Liver (tissue), 9 donors: ENCODE measurements around the gene PRDM7. TPM values are rescaled to one million over a fixed set of nuclear protein-coding genes. Genes with fewer than 3 reads are reported as not detected.

Experiments used
- DNase-seq: peaks from one replicate; pipeline ENCODE4 v3.0.0-alpha.2; 2017; ENCODE audit warnings: low spot score
- H3K27ac ChIP-seq, 2 donors: one replicate each; pipeline ENCODE4 v1.7.0; 2013; ENCODE audit warnings: inconsistent platforms in 2 of 2, low read length in 2 of 2, control low read depth in 1 of 2, low read depth in 1 of 2, mild to moderate bottlenecking in 1 of 2
- H3K27me3 ChIP-seq, 4 donors: one replicate each; pipeline versions ENCODE4 v1.6.1 to v1.7.0; 2013; ENCODE audit warnings: low read length in 3 of 4, inconsistent platforms in 1 of 4, mild to moderate bottlenecking in 1 of 4, moderate library complexity in 1 of 4; ENCODE audit not compliant: control insufficient read depth in 4 of 4, insufficient read depth in 4 of 4
- H3K36me3 ChIP-seq, 4 donors: one replicate each; pipeline versions ENCODE4 v1.6.1 to v1.7.0; 2013; ENCODE audit warnings: low read length in 3 of 4, mild to moderate bottlenecking in 3 of 4, low read depth in 1 of 4, moderate library complexity in 1 of 4; ENCODE audit not compliant: control insufficient read depth in 4 of 4, insufficient read depth in 3 of 4
- H3K4me1 ChIP-seq, 4 donors: one replicate each; pipeline versions ENCODE4 v1.6.1 to v1.7.0; 2013; ENCODE audit warnings: low read length in 3 of 4, mild to moderate bottlenecking in 3 of 4, moderate library complexity in 1 of 4; ENCODE audit not compliant: control insufficient read depth in 4 of 4, insufficient read depth in 4 of 4
- H3K4me3 ChIP-seq, 3 donors: one replicate each; pipeline versions ENCODE4 v1.6.1 to v1.7.0; 2013; ENCODE audit warnings: low read length in 3 of 3, control low read depth in 1 of 3, low read depth in 1 of 3, mild to moderate bottlenecking in 1 of 3
- H3K9ac ChIP-seq, 2 donors: one replicate each; pipeline ENCODE4 v1.7.0; 2013; ENCODE audit warnings: low read length in 2 of 2, mild to moderate bottlenecking in 2 of 2, moderate library complexity in 2 of 2, control low read depth in 1 of 2, low read depth in 1 of 2
- H3K9me3 ChIP-seq, 4 donors: one replicate each; pipeline versions ENCODE4 v1.6.1 to v1.7.0; 2013; ENCODE audit warnings: low read length in 3 of 4; ENCODE audit not compliant: control insufficient read depth in 4 of 4
- ATF3 ChIP-seq: IDR thresholded peaks from 2 replicates; pipeline ENCODE4 v1.6.1; 2016; ENCODE audit warnings: antibody characterized with exemption
- EGR1 ChIP-seq, 2 donors: IDR thresholded peaks; 2 replicates each; pipeline ENCODE4 v1.6.1; 2016 to 2018; ENCODE audit warnings: antibody characterized with exemption in 2 of 2, low read depth in 2 of 2
- FOXA1 ChIP-seq: IDR thresholded peaks from 2 replicates; pipeline ENCODE4 v1.6.1; 2016; ENCODE audit warnings: antibody characterized with exemption
- FOXA2 ChIP-seq: IDR thresholded peaks from 2 replicates; pipeline ENCODE4 v1.6.1; 2016; ENCODE audit warnings: antibody characterized with exemption
- HNF4A ChIP-seq, 2 donors: conservative IDR thresholded peaks; 2 replicates each; pipeline ENCODE4 v1.6.1; 2016; ENCODE audit warnings: antibody characterized with exemption in 2 of 2, mild to moderate bottlenecking in 2 of 2
- HNF4G ChIP-seq: IDR thresholded peaks from 2 replicates; pipeline ENCODE4 v1.6.1; 2016; ENCODE audit warnings: antibody characterized with exemption
- RAD21 ChIP-seq, 2 donors: IDR thresholded peaks; 2 replicates each; pipeline ENCODE4 v1.6.1; 2016; ENCODE audit warnings: antibody characterized with exemption in 2 of 2, mild to moderate bottlenecking in 2 of 2
- REST ChIP-seq: IDR thresholded peaks from 2 replicates; pipeline ENCODE4 v1.6.1; 2016; ENCODE audit warnings: antibody characterized with exemption, mild to moderate bottlenecking
- RXRA ChIP-seq, 2 donors: IDR thresholded peaks; 2 replicates each; pipeline ENCODE4 v1.6.1; 2017 to 2018; ENCODE audit warnings: antibody characterized with exemption in 2 of 2, mild to moderate bottlenecking in 1 of 2
- SP1 ChIP-seq: IDR thresholded peaks from 2 replicates; pipeline ENCODE4 v1.6.1; 2018; ENCODE audit warnings: antibody characterized with exemption, mild to moderate bottlenecking
- TAF1 ChIP-seq: conservative IDR thresholded peaks from 2 replicates; pipeline ENCODE4 v1.6.1; 2016; ENCODE audit warnings: antibody characterized with exemption, mild to moderate bottlenecking
- ZBTB33 ChIP-seq: IDR thresholded peaks from 2 replicates; pipeline ENCODE4 v1.6.1; 2016; ENCODE audit warnings: antibody characterized with exemption
- WGBS: extraction: QIAGEN DNeasy Blood & Tissue Kit; methylation state at CpG from one replicate; pipeline ENCODE4 v1.1.7; 2013; 5-methylcytosine and 5-hydroxymethylcytosine counted together
- polyA plus RNA-seq, 2 donors: library from polyadenylated mRNA; stranded (reverse) in 1 of 2; unstranded in 1 of 2; fragments of 200-250 nt in 1 of 2; fragments of >200 nt in 1 of 2; fragmentation: Nextera tagmentation in 1 of 2; extraction: Ambion mirVana in 1 of 2; gene quantifications; one replicate each; pipeline versions ENCODE4 v1.2.1 to v1.2.3, GENCODE V29; 2013 to 2015
- total RNA-seq, 2 donors: library from RNA; depleted of rRNA; stranded (reverse); fragments of >200 nt; gene quantifications; one replicate each; pipeline ENCODE4 v1.2.3, GENCODE V29; 2014
- TF ChIP-seq, protein P1 (sequence below): fragments of 150-350 bp; IDR thresholded peaks from 2 replicates; pipeline ENCODE4 v1.5.1; 2017; ENCODE audit warnings: improper control_type of control experiment, low read depth, low read length; ENCODE audit not compliant: missing input control
- TF ChIP-seq, protein P2 (sequence below): IDR thresholded peaks from 2 replicates; pipeline ENCODE4 v1.6.1; 2016; ENCODE audit warnings: antibody characterized with exemption
- donor health status: healthy.
- donor health status: healthy.
- donor health status: healthy.
- donor health status: healthy.
- donor health status: healthy.

The PRDM7 gene
- total and polyA plus RNA-seq, 4 donors: not detected

DNA sequence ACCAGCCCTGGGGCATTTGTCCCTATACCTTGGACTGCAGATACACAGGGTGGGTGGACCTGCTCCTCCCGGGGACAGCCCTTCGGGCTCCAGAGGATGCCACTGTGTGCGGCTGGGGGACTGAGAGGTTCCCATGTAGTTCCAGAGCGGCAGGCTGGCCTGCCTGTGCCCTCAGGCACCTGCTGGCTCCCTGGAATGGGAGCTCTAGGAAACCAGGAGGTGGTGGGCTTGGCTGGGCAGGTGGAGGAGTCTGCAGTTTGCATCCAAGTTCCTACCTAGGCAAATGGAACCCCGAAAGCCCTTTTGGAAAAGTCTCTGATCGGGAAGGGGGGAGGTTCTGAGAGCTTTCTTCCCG, 58.9 kb downstream of the PRDM7 start:
- no peak for DNase-seq
- WGBS: 61% methylated on average over 7 of the region's 7 CpGs
- Histone ChIP-seq H3K36me3 (no peaks in the 10 kb centered on the region), H3K9me3 (no peaks in the 10 kb centered on the region), H3K4me3 (no peak overlapping the region), H3K9ac (no peak overlapping the region), H3K27ac (no peak overlapping the region), H3K27me3 (no peaks in the 10 kb centered on the region), H3K4me1 (peaks cover 2 to 26% (median 16%) of the 10 kb centered on the region in 4 donors)
- TF ChIP-seq RXRA (IDR thresholded peaks at IDR 0.05) (no peak), HNF4G (no peak), ATF3 (no peak), FOXA2 (no peak), REST (no peak), TAF1 (no peak), EGR1 (IDR thresholded peaks at IDR 0.05; ENCODE audit: low read depth in 2 of 2) (no peak), ZBTB33 (no peak)
- TF ChIP-seq, protein P1, sequence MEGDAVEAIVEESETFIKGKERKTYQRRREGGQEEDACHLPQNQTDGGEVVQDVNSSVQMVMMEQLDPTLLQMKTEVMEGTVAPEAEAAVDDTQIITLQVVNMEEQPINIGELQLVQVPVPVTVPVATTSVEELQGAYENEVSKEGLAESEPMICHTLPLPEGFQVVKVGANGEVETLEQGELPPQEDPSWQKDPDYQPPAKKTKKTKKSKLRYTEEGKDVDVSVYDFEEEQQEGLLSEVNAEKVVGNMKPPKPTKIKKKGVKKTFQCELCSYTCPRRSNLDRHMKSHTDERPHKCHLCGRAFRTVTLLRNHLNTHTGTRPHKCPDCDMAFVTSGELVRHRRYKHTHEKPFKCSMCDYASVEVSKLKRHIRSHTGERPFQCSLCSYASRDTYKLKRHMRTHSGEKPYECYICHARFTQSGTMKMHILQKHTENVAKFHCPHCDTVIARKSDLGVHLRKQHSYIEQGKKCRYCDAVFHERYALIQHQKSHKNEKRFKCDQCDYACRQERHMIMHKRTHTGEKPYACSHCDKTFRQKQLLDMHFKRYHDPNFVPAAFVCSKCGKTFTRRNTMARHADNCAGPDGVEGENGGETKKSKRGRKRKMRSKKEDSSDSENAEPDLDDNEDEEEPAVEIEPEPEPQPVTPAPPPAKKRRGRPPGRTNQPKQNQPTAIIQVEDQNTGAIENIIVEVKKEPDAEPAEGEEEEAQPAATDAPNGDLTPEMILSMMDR: no peak

- Histone ChIP-seq H3K4me1 (peaks cover 2 to 15% (median 10%) of the 10 kb centered on the region in 4 donors), H3K4me3 (no peak overlapping the region), H3K36me3 (no peaks in the 10 kb centered on the region), H3K27ac (no peak overlapping the region), H3K9me3 (no peaks in the 10 kb centered on the region), H3K9ac (no peak overlapping the region), H3K27me3 (no peaks in the 10 kb centered on the region)
- 57% methylated on average over 11 of the region's 11 CpGs for WGBS
- DNase-seq: no peak
- no peak for TF ChIP-seq ZBTB33
- no peak for TF ChIP-seq FOXA1
- TF ChIP-seq RXRA (IDR thresholded peaks at IDR 0.05): no peak
- TF ChIP-seq, protein P2, sequence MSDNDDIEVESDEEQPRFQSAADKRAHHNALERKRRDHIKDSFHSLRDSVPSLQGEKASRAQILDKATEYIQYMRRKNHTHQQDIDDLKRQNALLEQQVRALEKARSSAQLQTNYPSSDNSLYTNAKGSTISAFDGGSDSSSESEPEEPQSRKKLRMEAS: no peak
- TF ChIP-seq, protein P1: no peak
- TF ChIP-seq HNF4A (conservative IDR thresholded peaks at IDR 0.05): no peak
- no peak for TF ChIP-seq SP1
- TF ChIP-seq FOXA2: no peak
- TF ChIP-seq REST: no peak
- no peak for TF ChIP-seq RAD21 (IDR thresholded peaks at IDR 0.05)
- TF ChIP-seq HNF4G: no peak
Observed at GRCh38 chr16:90016339-90016950, 60.7 kb downstream of the PRDM7 start.
